Measurements from ENCODE around the gene XYLB. TPM values are rescaled to one million over a fixed set of nuclear protein-coding genes. Genes with fewer than 3 reads are reported as not detected.

XYLB gene
- total RNA-seq, 2 donors from 2014 or later = 4.7 to 6.3 TPM

- Mint-ChIP-seq H3K9me3 (peaks cover 26% of the 10 kb centered on the region), H3K27me3 (ENCODE audit: insufficient read depth) (peaks cover 2% of the 10 kb centered on the region), H3K4me1 (peaks cover 23% of the 10 kb centered on the region), H3K27ac (peak within 1 kb of the TSS; percentile 99), H3K4me3 (peak within 1 kb of the TSS; percentile 97), H3K36me3 (ENCODE audit: low read depth) (peaks cover 9% of the 10 kb centered on the region)
- Histone ChIP-seq H3K9ac (ENCODE audit: extremely low read depth, low read length, poor library complexity, severe bottlenecking) (peak within 1 kb of the TSS; percentile 93), H3K4me3 (ENCODE audit: low read length) (peak within 1 kb of the TSS; percentile 85), H3K27ac (ENCODE audit: low read depth, low read length) (peak within 1 kb of the TSS; percentile 98), H3K4me1 (ENCODE audit: control insufficient read depth, insufficient read depth, low read length) (peaks cover 9% of the 10 kb centered on the region), H3K27me3 (ENCODE audit: control insufficient read depth, insufficient read depth, low read length, poor library complexity, severe bottlenecking) (no peaks in the 10 kb centered on the region), H3K9me3 (ENCODE audit: control insufficient read depth, low read length) (peaks cover 31% of the 10 kb centered on the region), H3K36me3 (ENCODE audit: control insufficient read depth, insufficient read depth, low read length) (no peaks in the 10 kb centered on the region)
- peak; percentile 48 for TF ChIP-seq CTCF (conservative IDR thresholded peaks at IDR 0.05)
- 2 to 4% methylated on average over 16 to 44 of the region's 48 CpGs for WGBS, 2 experiments (ENCODE audit: insufficient coverage in 1 of 2, insufficient read length in 1 of 2)
- peak; percentile 96 for DNase-seq
These were observed 106.7 kb downstream of the XYLB start, which contains the start of gene ACVR2B for GRCh38 chr3:38453075-38453912. ACVR2B (plus strand) TSS chr3:38453890; CDS start chr3:38454323, 433 bp downstream.

GRCh38 chr3:38453913-38454177, 107.3 kb downstream of the XYLB start:
- Histone ChIP-seq H3K27me3 (ENCODE audit: control insufficient read depth, insufficient read depth, low read length, poor library complexity, severe bottlenecking) (no peaks in the 10 kb centered on the region), H3K27ac (ENCODE audit: low read depth, low read length) (peak overlapping the region; percentile 98), H3K4me3 (ENCODE audit: low read length) (peak overlapping the region; percentile 83), H3K4me1 (ENCODE audit: control insufficient read depth, insufficient read depth, low read length) (peaks cover 9% of the 10 kb centered on the region), H3K9me3 (ENCODE audit: control insufficient read depth, low read length) (peaks cover 31% of the 10 kb centered on the region), H3K9ac (ENCODE audit: extremely low read depth, low read length, poor library complexity, severe bottlenecking) (peak overlapping the region; percentile 93), H3K36me3 (ENCODE audit: control insufficient read depth, insufficient read depth, low read length) (no peaks in the 10 kb centered on the region)
- Mint-ChIP-seq H3K4me3 (peak overlapping the region; percentile 97), H3K27ac (peak overlapping the region; percentile 66), H3K36me3 (ENCODE audit: low read depth) (peaks cover 9% of the 10 kb centered on the region), H3K9me3 (peaks cover 24% of the 10 kb centered on the region), H3K4me1 (peaks cover 29% of the 10 kb centered on the region), H3K27me3 (ENCODE audit: insufficient read depth) (peaks cover 2% of the 10 kb centered on the region)
- TF ChIP-seq CTCF (conservative IDR thresholded peaks at IDR 0.05) = no peak
- no peak for DNase-seq
- WGBS, 2 experiments (ENCODE audit: insufficient coverage in 1 of 2, insufficient read length in 1 of 2) = 0% methylated on average over 11 to 33 of the region's 36 CpGs

GRCh38 chr3:38454178-38454883, 107.7 kb downstream of the XYLB start:
- peak overlapping the region; percentile 99 for H3K27ac Mint-ChIP-seq
- no peaks in the 10 kb centered on the region for H3K27me3 ChIP-seq (ENCODE audit: control insufficient read depth, insufficient read depth, low read length, poor library complexity, severe bottlenecking)
- H3K36me3 ChIP-seq (ENCODE audit: control insufficient read depth, insufficient read depth, low read length) = no peaks in the 10 kb centered on the region
- no peak for TF ChIP-seq CTCF (conservative IDR thresholded peaks at IDR 0.05)
- peaks cover 33% of the 10 kb centered on the region for H3K4me1 Mint-ChIP-seq
- peak overlapping the region; percentile 97 for H3K4me3 Mint-ChIP-seq
- peaks cover 9% of the 10 kb centered on the region for H3K4me1 ChIP-seq (ENCODE audit: control insufficient read depth, insufficient read depth, low read length)
- peaks cover 2% of the 10 kb centered on the region for H3K27me3 Mint-ChIP-seq (ENCODE audit: insufficient read depth)
- peaks cover 9% of the 10 kb centered on the region for H3K36me3 Mint-ChIP-seq (ENCODE audit: low read depth)
- peaks cover 23% of the 10 kb centered on the region for H3K9me3 Mint-ChIP-seq
- H3K9ac ChIP-seq (ENCODE audit: extremely low read depth, low read length, poor library complexity, severe bottlenecking) = peak overlapping the region; percentile 93
- WGBS, 2 experiments (ENCODE audit: insufficient coverage in 1 of 2, insufficient read length in 1 of 2) = 0% methylated on average over 21 to 78 of the region's 78 CpGs
- peak; percentile 73 for DNase-seq
- peak overlapping the region; percentile 83 for H3K4me3 ChIP-seq (ENCODE audit: low read length)
- H3K9me3 ChIP-seq (ENCODE audit: control insufficient read depth, low read length) = peaks cover 29% of the 10 kb centered on the region
- H3K27ac ChIP-seq (ENCODE audit: low read depth, low read length) = peak overlapping the region; percentile 98

Measured in endodermal cell (in vitro differentiated cells).